Endodermal cell (in vitro differentiated cells): ENCODE data around the gene WFS1. TPM values are rescaled to one million over a fixed set of nuclear protein-coding genes. Genes with fewer than 3 reads are reported as not detected.

Source experiments
- DNase-seq: peaks from one replicate; pipeline ENCODE4 v3.0.0-alpha.2; 2017
- H3K27ac ChIP-seq: 2 replicates; pipeline ENCODE4 v1.5.1; 2013; ENCODE audit warnings: mild to moderate bottlenecking, low read depth, low read length, moderate library complexity
- H3K27me3 ChIP-seq: 2 replicates; pipeline ENCODE4 v1.6.1; 2013; ENCODE audit warnings: mild to moderate bottlenecking, low read length, moderate library complexity; ENCODE audit not compliant: insufficient read depth, control insufficient read depth, poor library complexity, severe bottlenecking
- H3K36me3 ChIP-seq: 2 replicates; pipeline ENCODE4 v1.7.0; 2013; ENCODE audit warnings: mild to moderate bottlenecking, low read length, moderate library complexity; ENCODE audit not compliant: control insufficient read depth, insufficient read depth
- H3K4me1 ChIP-seq: one replicate; pipeline ENCODE4 v1.7.0; 2013; ENCODE audit warnings: low read length; ENCODE audit not compliant: control insufficient read depth, insufficient read depth
- H3K4me3 ChIP-seq: 2 replicates; pipeline ENCODE4 v1.5.1; 2013; ENCODE audit warnings: mild to moderate bottlenecking, low read length, moderate library complexity
- H3K9ac ChIP-seq: 2 replicates; pipeline ENCODE4 v1.6.1; 2013; ENCODE audit warnings: mild to moderate bottlenecking, low read length, moderate library complexity; ENCODE audit not compliant: poor library complexity, severe bottlenecking; ENCODE audit errors: extremely low read depth
- H3K9me3 ChIP-seq: 2 replicates; pipeline ENCODE4 v1.6.1; 2013; ENCODE audit warnings: mild to moderate bottlenecking, low read length, moderate library complexity; ENCODE audit not compliant: control insufficient read depth
- H3K27ac Mint-ChIP-seq: 2 replicates; pipeline ENCODE4 v1.8.0; 2020; ENCODE audit warnings: mixed read lengths
- H3K27me3 Mint-ChIP-seq: 2 replicates; pipeline ENCODE4 v1.8.0; 2021; ENCODE audit warnings: mild to moderate bottlenecking, mixed read lengths; ENCODE audit not compliant: insufficient read depth
- H3K36me3 Mint-ChIP-seq: 2 replicates; pipeline ENCODE4 v1.8.0; 2020; ENCODE audit warnings: low read depth, mixed read lengths
- H3K4me1 Mint-ChIP-seq: 2 replicates; pipeline ENCODE4 v1.8.0; 2020; ENCODE audit warnings: mixed read lengths
- H3K4me3 Mint-ChIP-seq: 2 replicates; pipeline ENCODE4 v1.8.0; 2020; ENCODE audit warnings: mild to moderate bottlenecking, moderate library complexity, mixed read lengths
- H3K9me3 Mint-ChIP-seq: 2 replicates; pipeline ENCODE4 v1.8.0; 2020; ENCODE audit warnings: mild to moderate bottlenecking, mixed read lengths
- CTCF ChIP-seq: fragments of 200-600 bp; sonication (generic); conservative IDR thresholded peaks from 2 replicates; pipeline ENCODE4 v1.5.0; 2021; ENCODE audit warnings: antibody characterized with exemption, mild to moderate bottlenecking
- WGBS, 2 experiments: methylation state at CpG; one replicate each; pipeline versions ENCODE4 v1.1.5 to v1.1.7; 2013; ENCODE audit warnings: missing lambda C conversion rate in 2 of 2, mixed read lengths in 1 of 2; ENCODE audit not compliant: insufficient coverage in 1 of 2, insufficient read length in 1 of 2; 5-methylcytosine and 5-hydroxymethylcytosine counted together
- total RNA-seq, 2 donors: library from RNA; stranded (reverse); fragmentation: NEBNext Ultra II Directional in 1 of 2; extraction: Animal tissue kit (Norgen Biotek cat#: 25700) in 1 of 2; gene quantifications; 2 replicates in 1 of 2; 3 replicates in 1 of 2; pipeline ENCODE4 v1.2.1, GENCODE V29; 2021

The WFS1 gene
- total RNA-seq, 2 donors from 2014 or later: 25.3 to 26.1 TPM

GRCh38 chr4:6258741-6259140, 10.9 kb upstream of the WFS1 start:
- Mint-ChIP-seq H3K4me3 (no peak overlapping the region), H3K9me3 (no peaks in the 10 kb centered on the region), H3K36me3 (no peaks in the 10 kb centered on the region), H3K4me1 (peaks cover 10% of the 10 kb centered on the region), H3K27me3 (no peaks in the 10 kb centered on the region), H3K27ac (no peak overlapping the region)
- H3K9ac ChIP-seq: no peak overlapping the region
- no peaks in the 10 kb centered on the region for H3K4me1 ChIP-seq
- 91 to 97% methylated on average over 3 to 4 of the region's 4 CpGs for WGBS, 2 experiments
- no peaks in the 10 kb centered on the region for H3K9me3 ChIP-seq
- no peak for TF ChIP-seq CTCF
- H3K36me3 ChIP-seq: no peaks in the 10 kb centered on the region
- H3K27ac ChIP-seq: no peak overlapping the region
- DNase-seq: no peak
- no peak overlapping the region for H3K4me3 ChIP-seq
- H3K27me3 ChIP-seq: no peaks in the 10 kb centered on the region

- Histone ChIP-seq H3K4me3 (no peak overlapping the region), H3K4me1 (no peaks in the 10 kb centered on the region), H3K27me3 (no peaks in the 10 kb centered on the region), H3K36me3 (no peaks in the 10 kb centered on the region), H3K27ac (no peak overlapping the region), H3K9ac (no peak overlapping the region), H3K9me3 (no peaks in the 10 kb centered on the region)
- Mint-ChIP-seq H3K36me3 (no peaks in the 10 kb centered on the region), H3K4me3 (no peak overlapping the region), H3K27me3 (no peaks in the 10 kb centered on the region), H3K27ac (no peak overlapping the region), H3K4me1 (peaks cover 10% of the 10 kb centered on the region), H3K9me3 (no peaks in the 10 kb centered on the region)
- no peak for DNase-seq
- 90 to 96% methylated on average over 8 of the region's 8 CpGs for WGBS, 2 experiments
- no peak for TF ChIP-seq CTCF
These were observed 9.8 kb upstream of the WFS1 start for GRCh38 chr4:6259886-6260285.

GRCh38 chr4:6262176-6262575, 7.5 kb upstream of the WFS1 start:
- H3K27ac Mint-ChIP-seq: no peak overlapping the region
- H3K4me3 Mint-ChIP-seq: no peak overlapping the region
- no peaks in the 10 kb centered on the region for H3K36me3 Mint-ChIP-seq
- H3K27me3 Mint-ChIP-seq: no peaks in the 10 kb centered on the region
- peaks cover 7% of the 10 kb centered on the region for H3K4me1 Mint-ChIP-seq
- Histone ChIP-seq H3K36me3 (no peaks in the 10 kb centered on the region), H3K4me3 (no peak overlapping the region), H3K9me3 (no peaks in the 10 kb centered on the region), H3K27me3 (no peaks in the 10 kb centered on the region), H3K9ac (no peak overlapping the region), H3K27ac (no peak overlapping the region), H3K4me1 (no peaks in the 10 kb centered on the region)
- DNase-seq: no peak
- TF ChIP-seq CTCF: no peak
- WGBS, 2 experiments: 85 to 91% methylated on average over 11 to 12 of the region's 12 CpGs
- no peaks in the 10 kb centered on the region for H3K9me3 Mint-ChIP-seq
